Measurements from ENCODE around the gene GALR3.

The GALR3 gene

DNA sequence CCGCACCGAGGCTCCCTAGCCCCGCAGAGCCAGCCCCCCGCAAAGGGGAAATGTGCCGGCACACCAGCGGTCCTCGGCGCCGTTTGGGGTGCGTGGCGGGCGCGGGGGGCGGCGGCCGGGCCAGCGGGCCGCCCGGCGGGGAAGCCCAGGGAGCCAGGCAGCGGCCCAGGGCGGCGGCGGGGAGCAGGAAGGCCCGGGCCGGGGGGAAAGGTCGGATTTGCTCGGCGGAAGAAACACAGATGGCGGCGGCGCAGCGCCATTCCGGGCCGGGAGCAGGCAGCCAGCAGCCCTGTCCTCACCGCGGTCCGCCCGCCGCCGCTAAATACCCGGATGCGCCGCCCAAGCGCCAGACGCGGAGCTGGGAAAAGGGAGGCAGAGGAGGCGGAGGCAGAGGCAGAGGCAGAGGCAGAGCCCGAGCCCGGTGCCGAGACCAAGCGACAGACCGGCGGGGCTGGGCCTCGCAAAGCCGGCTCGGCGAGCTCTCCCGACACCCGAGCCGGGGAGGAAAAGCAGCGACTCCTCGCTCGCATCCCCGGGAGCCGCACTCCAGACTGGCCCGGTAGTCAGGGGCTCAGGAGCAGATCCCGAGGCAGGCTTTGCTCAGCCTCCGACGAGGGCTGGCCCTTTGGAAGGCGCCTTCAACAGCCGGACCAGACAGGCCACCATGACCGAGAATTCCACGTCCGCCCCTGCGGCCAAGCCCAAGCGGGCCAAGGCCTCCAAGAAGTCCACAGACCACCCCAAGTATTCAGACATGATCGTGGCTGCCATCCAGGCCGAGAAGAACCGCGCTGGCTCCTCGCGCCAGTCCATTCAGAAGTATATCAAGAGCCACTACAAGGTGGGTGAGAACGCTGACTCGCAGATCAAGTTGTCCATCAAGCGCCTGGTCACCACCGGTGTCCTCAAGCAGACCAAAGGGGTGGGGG lies 18.0 kb upstream of the GALR3 start:
- peak overlapping the region; percentile 25 for H3K4me3 ChIP-seq (replicated peaks; ENCODE audit: insufficient read depth, low read length)
- H3K27ac ChIP-seq (replicated peaks): no peak overlapping the region; the same call in 1 of the 2 replicates
- peaks cover 21% of the 10 kb centered on the region for H3K27me3 ChIP-seq (ENCODE audit: insufficient read depth, poor library complexity, severe bottlenecking)
- TF ChIP-seq SPI1 (IDR thresholded peaks at IDR 0.05; ENCODE audit: borderline replicate concordance, low read depth) (no peak), GABPA (IDR thresholded peaks at IDR 0.05; ENCODE audit: low read depth) (no peak), POLR2AphosphoS5 (IDR thresholded peaks at IDR 0.05; ENCODE audit: low read depth) (no peak)
- TF ChIP-seq, protein P1, sequence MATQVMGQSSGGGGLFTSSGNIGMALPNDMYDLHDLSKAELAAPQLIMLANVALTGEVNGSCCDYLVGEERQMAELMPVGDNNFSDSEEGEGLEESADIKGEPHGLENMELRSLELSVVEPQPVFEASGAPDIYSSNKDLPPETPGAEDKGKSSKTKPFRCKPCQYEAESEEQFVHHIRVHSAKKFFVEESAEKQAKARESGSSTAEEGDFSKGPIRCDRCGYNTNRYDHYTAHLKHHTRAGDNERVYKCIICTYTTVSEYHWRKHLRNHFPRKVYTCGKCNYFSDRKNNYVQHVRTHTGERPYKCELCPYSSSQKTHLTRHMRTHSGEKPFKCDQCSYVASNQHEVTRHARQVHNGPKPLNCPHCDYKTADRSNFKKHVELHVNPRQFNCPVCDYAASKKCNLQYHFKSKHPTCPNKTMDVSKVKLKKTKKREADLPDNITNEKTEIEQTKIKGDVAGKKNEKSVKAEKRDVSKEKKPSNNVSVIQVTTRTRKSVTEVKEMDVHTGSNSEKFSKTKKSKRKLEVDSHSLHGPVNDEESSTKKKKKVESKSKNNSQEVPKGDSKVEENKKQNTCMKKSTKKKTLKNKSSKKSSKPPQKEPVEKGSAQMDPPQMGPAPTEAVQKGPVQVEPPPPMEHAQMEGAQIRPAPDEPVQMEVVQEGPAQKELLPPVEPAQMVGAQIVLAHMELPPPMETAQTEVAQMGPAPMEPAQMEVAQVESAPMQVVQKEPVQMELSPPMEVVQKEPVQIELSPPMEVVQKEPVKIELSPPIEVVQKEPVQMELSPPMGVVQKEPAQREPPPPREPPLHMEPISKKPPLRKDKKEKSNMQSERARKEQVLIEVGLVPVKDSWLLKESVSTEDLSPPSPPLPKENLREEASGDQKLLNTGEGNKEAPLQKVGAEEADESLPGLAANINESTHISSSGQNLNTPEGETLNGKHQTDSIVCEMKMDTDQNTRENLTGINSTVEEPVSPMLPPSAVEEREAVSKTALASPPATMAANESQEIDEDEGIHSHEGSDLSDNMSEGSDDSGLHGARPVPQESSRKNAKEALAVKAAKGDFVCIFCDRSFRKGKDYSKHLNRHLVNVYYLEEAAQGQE (IDR thresholded peaks at IDR 0.05; ENCODE audit: insufficient replicate concordance, low read depth): no peak
- TF ChIP-seq, protein P2, sequence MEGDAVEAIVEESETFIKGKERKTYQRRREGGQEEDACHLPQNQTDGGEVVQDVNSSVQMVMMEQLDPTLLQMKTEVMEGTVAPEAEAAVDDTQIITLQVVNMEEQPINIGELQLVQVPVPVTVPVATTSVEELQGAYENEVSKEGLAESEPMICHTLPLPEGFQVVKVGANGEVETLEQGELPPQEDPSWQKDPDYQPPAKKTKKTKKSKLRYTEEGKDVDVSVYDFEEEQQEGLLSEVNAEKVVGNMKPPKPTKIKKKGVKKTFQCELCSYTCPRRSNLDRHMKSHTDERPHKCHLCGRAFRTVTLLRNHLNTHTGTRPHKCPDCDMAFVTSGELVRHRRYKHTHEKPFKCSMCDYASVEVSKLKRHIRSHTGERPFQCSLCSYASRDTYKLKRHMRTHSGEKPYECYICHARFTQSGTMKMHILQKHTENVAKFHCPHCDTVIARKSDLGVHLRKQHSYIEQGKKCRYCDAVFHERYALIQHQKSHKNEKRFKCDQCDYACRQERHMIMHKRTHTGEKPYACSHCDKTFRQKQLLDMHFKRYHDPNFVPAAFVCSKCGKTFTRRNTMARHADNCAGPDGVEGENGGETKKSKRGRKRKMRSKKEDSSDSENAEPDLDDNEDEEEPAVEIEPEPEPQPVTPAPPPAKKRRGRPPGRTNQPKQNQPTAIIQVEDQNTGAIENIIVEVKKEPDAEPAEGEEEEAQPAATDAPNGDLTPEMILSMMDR (IDR thresholded peaks at IDR 0.05; ENCODE audit: insufficient read depth, low read length): no peak
- peak in 1 of 2 experiments; percentile 52 for DNase-seq (ENCODE audit: low read depth in 1 of 2, low spot score in 1 of 2)

GRCh38 chr22:37805810-37806277 lies 17.3 kb upstream of the GALR3 start:
- TF ChIP-seq, protein P2 (IDR thresholded peaks at IDR 0.05; ENCODE audit: insufficient read depth, low read length): no peak
- TF ChIP-seq POLR2AphosphoS5 (IDR thresholded peaks at IDR 0.05; ENCODE audit: low read depth): no peak
- TF ChIP-seq, protein P1 (IDR thresholded peaks at IDR 0.05; ENCODE audit: insufficient replicate concordance, low read depth): no peak
- TF ChIP-seq GABPA (IDR thresholded peaks at IDR 0.05; ENCODE audit: low read depth): no peak
- TF ChIP-seq SPI1 (IDR thresholded peaks at IDR 0.05; ENCODE audit: borderline replicate concordance, low read depth): no peak
- Histone ChIP-seq H3K4me3 (replicated peaks; ENCODE audit: insufficient read depth, low read length) (no peak overlapping the region), H3K27ac (replicated peaks) (no peak overlapping the region), H3K27me3 (ENCODE audit: insufficient read depth, poor library complexity, severe bottlenecking) (peaks cover 21% of the 10 kb centered on the region)
- no peak for DNase-seq (ENCODE audit: low read depth in 1 of 2, low spot score in 1 of 2)

DNA sequence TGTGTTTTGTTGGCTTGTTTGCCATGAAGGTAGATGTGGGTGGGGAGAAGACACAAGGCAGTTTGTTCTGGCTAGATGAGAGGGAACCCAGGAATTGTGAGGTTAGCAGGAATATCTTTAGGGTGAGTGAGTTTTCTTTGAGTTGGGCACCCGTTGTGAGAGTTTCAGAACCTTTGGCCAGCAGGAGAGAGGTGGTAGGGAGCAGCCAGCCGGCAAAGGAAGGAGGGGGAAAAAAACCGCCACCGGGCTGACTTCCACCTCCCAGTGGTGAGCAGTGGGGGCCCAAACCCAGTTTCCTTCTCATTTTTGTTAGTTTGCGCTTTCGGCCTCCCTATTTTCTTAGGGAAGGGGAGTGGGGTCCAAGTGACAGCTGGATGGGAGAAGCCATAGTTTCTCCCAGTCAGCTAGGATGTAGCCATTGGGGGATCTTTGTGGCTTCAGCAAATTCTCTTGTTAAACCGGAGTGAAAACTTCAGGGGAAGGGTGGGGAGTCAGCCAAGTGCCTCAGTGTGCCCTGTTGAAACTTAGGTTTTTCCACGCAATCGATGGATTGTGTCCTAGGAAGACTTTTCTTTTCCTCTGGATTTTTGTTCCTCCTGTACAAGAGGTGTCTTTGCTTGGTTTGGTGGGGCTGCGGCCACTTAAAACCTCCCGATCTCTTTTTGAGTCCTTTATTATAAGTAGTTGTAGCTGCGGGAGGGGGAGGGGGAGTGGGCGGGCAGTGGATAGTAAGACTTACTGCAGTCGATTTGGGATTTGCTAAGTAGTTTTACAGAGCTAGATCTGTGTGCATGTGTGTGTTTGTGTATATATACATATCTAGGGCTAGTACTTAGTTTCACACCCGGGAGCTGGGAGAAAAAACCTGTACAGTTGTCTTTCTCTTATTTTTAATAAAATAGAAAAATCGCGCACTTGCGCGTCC lies 16.5 kb upstream of the GALR3 start:
- TF ChIP-seq, protein P1 (IDR thresholded peaks at IDR 0.05; ENCODE audit: insufficient replicate concordance, low read depth): no peak
- no peak for TF ChIP-seq GABPA (IDR thresholded peaks at IDR 0.05; ENCODE audit: low read depth)
- TF ChIP-seq, protein P2 (IDR thresholded peaks at IDR 0.05; ENCODE audit: insufficient read depth, low read length): no peak
- no peak for TF ChIP-seq POLR2AphosphoS5 (IDR thresholded peaks at IDR 0.05; ENCODE audit: low read depth)
- TF ChIP-seq SPI1 (IDR thresholded peaks at IDR 0.05; ENCODE audit: borderline replicate concordance, low read depth): no peak
- peak overlapping the region; percentile 7; the same call in 1 of the 2 replicates for H3K4me3 ChIP-seq (replicated peaks; ENCODE audit: insufficient read depth, low read length)
- H3K27me3 ChIP-seq (ENCODE audit: insufficient read depth, poor library complexity, severe bottlenecking): peaks cover 21% of the 10 kb centered on the region
- DNase-seq (ENCODE audit: low read depth in 1 of 2, low spot score in 1 of 2): peak in 1 of 2 experiments; percentile 44
- H3K27ac ChIP-seq (replicated peaks): no peak overlapping the region

All from HL-60 (cell line).